Measurements from ENCODE around the gene SEL1L. TPM values are rescaled to one million over a fixed set of nuclear protein-coding genes. Genes with fewer than 3 reads are reported as not detected.

SEL1L gene
- total RNA-seq, 1 donor from 2014 or later, result 104 TPM

- H3K36me3 ChIP-seq, result peaks cover 60% of the 10 kb centered on the region
Observed at GRCh38 chr14:81525129-81525528, 8.5 kb downstream of the SEL1L start.

GRCh38 chr14:81523616-81524015 lies 10.0 kb downstream of the SEL1L start:
- intact Hi-C loops (cut with DNase I), result no loop called here
- Histone ChIP-seq H3K27ac (no peak overlapping the region), H3K36me3 (peaks cover 69% of the 10 kb centered on the region), H3K27me3 (ENCODE audit: low read depth) (no peaks in the 10 kb centered on the region), H3K9me3 (no peaks in the 10 kb centered on the region), H3K4me1 (peaks cover 25% of the 10 kb centered on the region), H3K4me3 (no peak overlapping the region)
- DNase-seq (no peak), ATAC-seq (no peak)
- no peak for TF ChIP-seq CTCF (IDR thresholded peaks at IDR 0.05)

More at GRCh38 chr14:81525129-81525528, 8.5 kb downstream of the SEL1L start:
- H3K4me3 ChIP-seq, result no peak overlapping the region
- H3K27me3 ChIP-seq (ENCODE audit: low read depth), result no peaks in the 10 kb centered on the region
- no peak overlapping the region for H3K27ac ChIP-seq
- intact Hi-C loops (cut with DNase I), result no loop called here
- H3K4me1 ChIP-seq, result peaks cover 24% of the 10 kb centered on the region
- no peaks in the 10 kb centered on the region for H3K9me3 ChIP-seq
- ATAC-seq (no peak), DNase-seq (no peak)
- TF ChIP-seq CTCF (IDR thresholded peaks at IDR 0.05), result no peak

GRCh38 chr14:81523016-81523415 lies 10.6 kb downstream of the SEL1L start:
- H3K27ac ChIP-seq, result no peak overlapping the region
- H3K9me3 ChIP-seq, result no peaks in the 10 kb centered on the region
- DNase-seq (no peak), ATAC-seq (no peak)
- no peak for TF ChIP-seq CTCF (IDR thresholded peaks at IDR 0.05)
- no peak overlapping the region for H3K4me3 ChIP-seq
- peaks cover 27% of the 10 kb centered on the region for H3K4me1 ChIP-seq
- H3K36me3 ChIP-seq, result peaks cover 69% of the 10 kb centered on the region
- no peaks in the 10 kb centered on the region for H3K27me3 ChIP-seq (ENCODE audit: low read depth)
- intact Hi-C loops (cut with DNase I), result no loop called here

GRCh38 chr14:81521356-81521755 lies 12.3 kb downstream of the SEL1L start:
- Histone ChIP-seq H3K36me3 (peaks cover 76% of the 10 kb centered on the region), H3K4me3 (no peak overlapping the region), H3K27me3 (ENCODE audit: low read depth) (no peaks in the 10 kb centered on the region), H3K9me3 (no peaks in the 10 kb centered on the region), H3K27ac (no peak overlapping the region), H3K4me1 (peaks cover 44% of the 10 kb centered on the region)
- TF ChIP-seq CTCF (IDR thresholded peaks at IDR 0.05), result no peak
- DNase-seq (no peak), ATAC-seq (no peak)
- intact Hi-C loops (cut with DNase I), result no loop called here

GRCh38 chr14:81519200-81520011 lies 14.2 kb downstream of the SEL1L start:
- intact Hi-C loops (cut with DNase I), result no loop called here
- Histone ChIP-seq H3K36me3 (peaks cover 68% of the 10 kb centered on the region), H3K9me3 (no peaks in the 10 kb centered on the region), H3K4me1 (peaks cover 44% of the 10 kb centered on the region), H3K27ac (peak overlapping the region; percentile 74), H3K27me3 (ENCODE audit: low read depth) (no peaks in the 10 kb centered on the region), H3K4me3 (no peak overlapping the region)
- TF ChIP-seq CTCF (IDR thresholded peaks at IDR 0.05), result no peak
- ATAC-seq (peak; percentile 84 to 90), DNase-seq (no peak)
